Astrocyte (in vitro differentiated cells and primary cell): ENCODE measurements around the gene RPP25L.

Experiments
- CTCF ChIP-seq: IDR thresholded peaks from 2 replicates; pipeline ENCODE4 v1.5.1; 2011; ENCODE audit warnings: low read depth, mild to moderate bottlenecking, inconsistent platforms, low read length, moderate library complexity; ENCODE audit not compliant: insufficient read depth
- EZH2 ChIP-seq: IDR thresholded peaks from 2 replicates; pipeline ENCODE4 v1.6.1; 2012; ENCODE audit warnings: mild to moderate bottlenecking, low read length, inconsistent platforms; ENCODE audit not compliant: insufficient read depth

- TF ChIP-seq EZH2, result no peak
- no peak for TF ChIP-seq CTCF
Observed at GRCh38 chr9:34600908-34601307, 11.0 kb downstream of the RPP25L start.
